Occipital lobe (tissue), 3 donors: ENCODE measurements around the gene FAM216A. TPM values are rescaled to one million over a fixed set of nuclear protein-coding genes. Genes with fewer than 3 reads are reported as not detected.

Experiments
- DNase-seq: peaks from one replicate; lab custom pipeline; 2025; lab: John Stamatoyannopoulos, UW
- small RNA-seq: library from RNA; depleted of rRNA; stranded (forward); fragments of <200 nt; gene quantifications from one replicate; pipeline ENCODE3, GENCODE V24; 2014
- total RNA-seq: library from RNA; depleted of rRNA; stranded (reverse); fragments of >200 nt; gene quantifications from one replicate; pipeline ENCODE4 v1.2.3, GENCODE V29; 2014

The FAM216A gene
- total RNA-seq, 1 donor from 2014 or later, result 39.5 TPM

DNA sequence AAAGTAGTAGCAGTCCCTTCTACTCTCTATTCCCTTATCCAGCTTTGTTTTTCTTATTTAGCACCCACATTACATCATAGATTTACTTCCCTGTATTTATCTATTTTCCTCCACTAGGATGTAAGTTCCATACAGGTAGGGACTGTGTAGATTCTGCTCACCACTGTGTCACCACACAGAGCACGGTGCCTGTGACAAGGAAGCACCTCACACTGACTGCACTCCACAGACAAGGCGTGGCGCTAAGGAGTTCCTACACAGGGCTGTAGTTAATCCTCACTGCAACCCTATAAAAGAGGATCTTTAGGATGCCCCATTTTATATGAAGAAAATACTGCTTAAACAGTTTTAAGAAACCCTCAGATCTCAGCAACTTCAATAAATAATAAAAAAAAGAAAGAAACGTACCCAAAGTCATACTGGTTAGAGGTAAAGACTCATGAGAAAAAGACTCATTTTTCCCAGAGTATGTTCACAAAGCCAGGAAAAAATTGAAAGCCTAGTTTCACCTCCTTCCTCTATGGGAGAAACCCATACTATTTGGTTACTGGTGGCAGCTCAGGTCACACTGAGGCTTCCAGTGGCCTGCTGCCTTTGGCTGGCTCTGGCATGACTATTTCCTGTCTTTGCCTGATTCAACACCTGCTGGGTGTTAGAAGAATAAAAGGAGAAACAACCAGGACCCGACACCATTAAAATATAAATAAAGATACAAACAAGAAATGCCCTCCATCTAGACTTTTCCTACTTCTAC lies 70.4 kb downstream of the FAM216A start:
- no peak for DNase-seq

Small RNA genes lying within 50 kb of the gene (small RNA-seq; reads per million reads assigned to genes)
- not detected for gene RF00278

Other genes with a start within 250 kb of the FAM216A start
- 161 TPM for gene ATP2A2, start 187.6 kb upstream of the FAM216A start, total RNA-seq
- gene ANAPC7, start 65.1 kb upstream of the FAM216A start, total RNA-seq, result 45.5 TPM
- 140 TPM for gene ARPC3, start 18.5 kb upstream of the FAM216A start, total RNA-seq
- gene GPN3, start 588 bp upstream of the FAM216A start, total RNA-seq, result 17.5 TPM
- gene VPS29, start 33.3 kb downstream of the FAM216A start, total RNA-seq, result 108 TPM
- 0.94 TPM for gene RAD9B, start 33.5 kb downstream of the FAM216A start, total RNA-seq
- gene PPTC7, start 114.5 kb downstream of the FAM216A start, total RNA-seq, result 10.3 TPM
- gene TCTN1, start 145.3 kb downstream of the FAM216A start, total RNA-seq, result 38.1 TPM
- 8.3 TPM for gene HVCN1, start 220.3 kb downstream of the FAM216A start, total RNA-seq